ENCODE results near the gene ATG10. TPM values are rescaled to one million over a fixed set of nuclear protein-coding genes. Genes with fewer than 3 reads are reported as not detected.

ATG10 gene
- 5.1 and 6.6 TPM in 2 replicates for total RNA-seq

GRCh38 chr5:81971712-81972491, at the start of gene ATG10:
ATG10 (plus strand) TSS chr5:81972023; CDS start chr5:81987571, 15,548 bp downstream.

DNA sequence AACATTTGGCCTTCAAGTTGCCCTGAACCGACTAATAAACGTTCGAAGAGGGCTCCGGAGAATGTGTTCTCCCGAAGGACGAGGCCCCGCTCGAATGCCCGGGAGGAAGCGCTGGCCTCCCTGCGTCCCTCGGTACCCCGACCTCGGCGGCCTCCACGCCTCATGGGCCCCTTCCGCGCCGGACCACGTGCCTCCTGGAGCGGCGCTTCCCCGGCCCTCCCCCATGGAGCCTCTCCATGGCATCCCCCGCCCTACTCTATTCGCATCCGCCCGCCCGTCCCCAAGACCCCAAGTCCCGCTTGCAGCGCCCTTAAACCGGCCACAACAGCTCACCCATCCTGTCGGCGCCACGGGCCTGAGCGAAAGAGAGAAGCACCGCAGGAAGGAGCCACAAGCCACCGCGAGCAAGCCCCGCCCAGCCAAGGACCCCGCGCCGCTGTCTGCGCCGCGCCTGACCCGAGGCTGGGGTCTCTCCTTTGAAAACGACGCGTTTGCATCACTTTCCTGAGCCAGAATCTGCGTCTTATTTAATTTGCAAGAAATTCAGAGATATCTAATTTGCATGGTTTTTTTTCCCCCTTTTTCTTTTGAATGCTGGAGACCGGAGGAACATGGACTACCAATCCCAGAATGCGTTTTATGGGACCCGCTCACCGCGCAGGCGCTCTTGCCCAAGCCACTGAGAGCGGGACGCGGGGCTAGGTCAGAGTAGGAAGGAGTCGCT, 306.3 kb downstream of the ATG10 start, which contains the start of gene RPS23:
TSS of gene RPS23 (minus strand) at position 368 of the 724 bp plus-strand sequence. CDS start at position 337, 31 bp downstream.

Other genes starting within 250 kb of the ATG10 start
- 25.9 and 36.1 TPM in 2 replicates for gene SSBP2, start 220.9 kb upstream of the ATG10 start, total RNA-seq